HepG2 (cell line): ENCODE measurements around the gene FRMD4A. TPM values are rescaled to one million over a fixed set of nuclear protein-coding genes. Genes with fewer than 3 reads are reported as not detected.
"Not testable (repeated sequence)": the region's sequence is repeated elsewhere in the genome, so short reads cannot be mapped to it uniquely, and the experiment has no call there.

Source experiments
- ATAC-seq: fragments of 200-7000 bp; cut with Tn5 transposase; 3 replicates; pipeline ENCODE4 v1.9.1; 2020; ENCODE audit warnings: mild to moderate bottlenecking, moderate library complexity
- BruUV-seq: library from RNA; stranded (reverse); fragments of 400-500 nt; replicated peaks from 2 replicates; lab custom pipeline; 2021; lab: Mats Ljungman, UMichigan
- CTCF ChIA-PET: fragments of 300-600 bp; formaldehyde crosslinking; extraction: SDS; loops from one replicate; lab custom pipeline; 2021; ENCODE audit warnings: low total read pairs, inconsistent platforms, low intra/inter-chr PET ratio; lab: Yijun Ruan, JAX
- POLR2A ChIA-PET: fragments of 350-600 bp; sonication (Branson Sonifier 250); formaldehyde crosslinking; loops from one replicate; lab custom pipeline; 2020; ENCODE audit warnings: antibody characterized with exemption, inconsistent platforms; lab: Yijun Ruan, JAX
- DNase-seq: peaks from one replicate; pipeline ENCODE4 v3.0.0-alpha.2; 2015; ENCODE audit warnings: low spot score
- FAIRE-seq: peaks from 3 replicates; lab custom pipeline; 2011; peaks lifted over from hg19 to GRCh38; lab: Jason Lieb, UNC
- H2AFZ ChIP-seq: one replicate; pipeline ENCODE4 v1.6.1; 2011; ENCODE audit warnings: low read length, inconsistent platforms
- H3K27ac ChIP-seq: fragments of 300-600 bp; 3 replicates; pipeline ENCODE4 v1.8.0; 2011; ENCODE audit warnings: mixed run types, mild to moderate bottlenecking, mixed read lengths, low read length, inconsistent platforms; ENCODE audit not compliant: insufficient read depth; ENCODE audit errors: extremely low read length
- H3K27me3 ChIP-seq, 2 experiments: fragments of 200-600 bp in 1 of 2; 2 replicates in 1 of 2; 3 replicates in 1 of 2; pipeline versions ENCODE4 v1.6.0 to v1.8.0; 2011; ENCODE audit warnings: low read length in 2 of 2, mild to moderate bottlenecking in 2 of 2, moderate library complexity in 2 of 2, inconsistent platforms in 1 of 2; ENCODE audit not compliant: insufficient read depth in 2 of 2, control insufficient read depth in 1 of 2
- H3K36me3 ChIP-seq, 2 experiments: fragments of 200-600 bp in 1 of 2; replicated peaks in 1 of 2; 2 replicates in 1 of 2; 3 replicates in 1 of 2; pipeline versions ENCODE4 v1.5.1 to v1.8.0; 2011; ENCODE audit warnings: low read length in 2 of 2, inconsistent platforms in 1 of 2; ENCODE audit not compliant: insufficient read depth in 2 of 2, control insufficient read depth in 1 of 2
- H3K4me1 ChIP-seq: 2 replicates; pipeline ENCODE4 v1.5.1; 2012; ENCODE audit warnings: low read length, inconsistent platforms; ENCODE audit not compliant: insufficient read depth
- H3K4me2 ChIP-seq: 2 replicates; pipeline ENCODE4 v1.6.0; 2011; ENCODE audit warnings: low read depth, low read length, inconsistent platforms
- H3K4me3 ChIP-seq, 3 experiments: fragments of 200-600 bp in 1 of 3; sonication (generic), shearing (Covaris generic) in 1 of 3; replicated peaks in 1 of 3; 2 replicates each; pipeline ENCODE4 v1.5.1; 2011 to 2016; ENCODE audit warnings: low read length in 3 of 3, inconsistent platforms in 2 of 3, low read depth in 2 of 3, mild to moderate bottlenecking in 2 of 3, control low read depth in 1 of 3, mixed read lengths in 1 of 3; ENCODE audit not compliant: insufficient read depth in 1 of 3
- H3K79me2 ChIP-seq: one replicate; pipeline ENCODE4 v1.6.1; 2011; ENCODE audit warnings: low read length, inconsistent platforms; ENCODE audit not compliant: insufficient read depth
- H3K9ac ChIP-seq: 2 replicates; pipeline ENCODE4 v1.6.0; 2011; ENCODE audit warnings: mild to moderate bottlenecking, low read depth, low read length, inconsistent platforms; ENCODE audit not compliant: insufficient read depth
- H3K9me3 ChIP-seq: 2 replicates; pipeline ENCODE4 v1.5.1; 2012; ENCODE audit warnings: mild to moderate bottlenecking, low read length
- H4K20me1 ChIP-seq: 2 replicates; pipeline ENCODE4 v1.6.0; 2011; ENCODE audit warnings: inconsistent platforms, mild to moderate bottlenecking, low read length, moderate library complexity; ENCODE audit not compliant: insufficient read depth
- HNRNPLL ChIP-seq: fragments of 200-400 bp; formaldehyde crosslinking; IDR thresholded peaks from 2 replicates; pipeline ENCODE4 v1.6.1; 2017; ENCODE audit warnings: mild to moderate bottlenecking, low read depth, low read length; ENCODE audit not compliant: poor library complexity, severe bottlenecking
- KLF11 ChIP-seq: IDR thresholded peaks from 2 replicates; pipeline ENCODE4 v1.6.1; 2016; ENCODE audit warnings: missing compliant biosample characterization
- MNT ChIP-seq: fragments of 450-650 bp; IDR thresholded peaks from 2 replicates; pipeline ENCODE4 v1.6.1; 2016
- NFYB ChIP-seq: sonication (generic); formaldehyde crosslinking; IDR thresholded peaks from 2 replicates; pipeline ENCODE4 v1.4.0; 2020; ENCODE audit warnings: missing genetic modification reagents
- ZNF30 ChIP-seq: sonication (generic); formaldehyde crosslinking; IDR thresholded peaks from 2 replicates; pipeline ENCODE4 v1.5.0; 2020; ENCODE audit warnings: mild to moderate bottlenecking, missing genetic modification reagents
- ZNF609 ChIP-seq: sonication (generic); formaldehyde crosslinking; IDR thresholded peaks from 2 replicates; pipeline ENCODE4 v1.4.0; 2020; ENCODE audit warnings: mild to moderate bottlenecking, missing genetic modification reagents, borderline replicate concordance
- WGBS: methylation state at CpG from one replicate; pipeline ENCODE4 v1.1.6; 2017; ENCODE audit warnings: low lambda C conversion rate; 5-methylcytosine and 5-hydroxymethylcytosine counted together
- in situ Hi-C: cut with HindIII; loops from 2 replicates; pipeline ENCODE4 v1.10.0; 2017; ENCODE audit warnings: low pct_unique_long_range_greater_than_20kb; ENCODE audit not compliant: extremely low pct_ligation_motif_present
- intact Hi-C: fragments of 100-400 bp; cut with micrococcal nuclease; formaldehyde crosslinking; loops from one replicate; pipeline ENCODE4 v1.10.0; 2022; ENCODE audit not compliant: unreplicated experiment
- polyA plus RNA-seq, 8 experiments: library from polyadenylated mRNA; depleted of rRNA in 3 of 8; stranded (reverse) in 7 of 8; unstranded in 1 of 8; fragments of >200 nt; fragmentation: Illumina TruSeq in 4 of 8; extraction: Trizol in 4 of 8; gene quantifications; 2 replicates each; pipeline versions ENCODE4 v1.2.1 to v1.2.3, GENCODE V29; 2011 to 2016; ENCODE audit warnings: low read depth in 4 of 8, missing spikeins in 1 of 8, mixed read lengths in 1 of 8; ENCODE audit not compliant: insufficient read depth in 1 of 8
- total RNA-seq, 5 experiments: library from RNA; depleted of rRNA; stranded (reverse); fragments of >200 nt; fragmentation: Illumina TruSeq; extraction: Trizol; gene quantifications; 2 replicates each; pipeline ENCODE4 v1.2.3, GENCODE V29; 2016; ENCODE audit warnings: low read depth in 1 of 5

Gene FRMD4A
- total and polyA plus RNA-seq, 2 of the 13 experiments (the other 11 are each of a cell fraction or from before 2014, with no cell fraction given) = 0.09 to 0.26 TPM

GRCh38 chr10:13829790-13830189 is 500.9 kb downstream of the FRMD4A start (continued):
- no peak for TF ChIP-seq ZNF609 (CRISPR knock-in tag)
- no peak for TF ChIP-seq KLF11
- TF ChIP-seq ZNF30 = no peak
- TF ChIP-seq HNRNPLL = no peak
- TF ChIP-seq NFYB (CRISPR knock-in tag) = no peak
- TF ChIP-seq, all 625 proteins: peak for 0

- H3K4me2 ChIP-seq, H3K9ac ChIP-seq, H3K36me3 ChIP-seq, H3K4me1 ChIP-seq, H3K4me3 ChIP-seq, H4K20me1 ChIP-seq, POLR2A ChIA-PET, H3K79me2 ChIP-seq, H3K27ac ChIP-seq, intact Hi-C loops, BruUV-seq, FAIRE-seq, ATAC-seq, H3K9me3 ChIP-seq, CTCF ChIA-PET, DNase-seq, H2AFZ ChIP-seq, in situ Hi-C loops: not testable (repeated sequence)
- H3K27me3 ChIP-seq = peaks cover 0 to 16% of the 10 kb centered on the region in 2 experiments; a peak in 3 of 5 replicates
- WGBS = 14% methylated on average over 6 of the region's 6 CpGs
- peak; percentile 53 for TF ChIP-seq MNT
Observed at GRCh38 chr10:13828284-13828683, 502.4 kb downstream of the FRMD4A start.
